Fibroblast of skin of abdomen (primary cell): ENCODE data around the gene TULP3.

ENCODE experiments used
- DNase-seq: peaks from one replicate; pipeline ENCODE4 v3.0.0-alpha.2; 2013

Gene TULP3

GRCh38 chr12:2976581-2976996, 85.9 kb downstream of the TULP3 start:
- DNase-seq = no peak

DNA sequence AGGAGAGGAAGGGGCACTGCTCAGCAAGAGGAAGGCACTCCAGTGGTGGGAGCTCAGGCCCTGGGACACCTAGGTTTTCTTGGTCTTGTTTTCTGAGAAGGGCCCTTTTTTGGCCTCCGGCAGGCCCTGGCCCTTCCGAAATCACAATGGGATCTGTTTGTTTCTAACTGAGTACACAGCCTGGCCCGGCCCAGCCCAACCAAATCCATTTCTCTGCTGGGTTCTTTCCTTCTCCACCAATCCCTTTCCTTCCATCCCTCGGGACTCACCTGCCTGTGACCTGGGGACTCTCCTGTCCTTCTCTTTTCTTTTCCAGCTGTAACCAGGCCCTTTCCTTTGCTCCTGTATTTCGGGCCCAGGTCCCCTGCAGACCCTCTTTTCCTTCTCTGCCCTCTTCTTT, 87.1 kb downstream of the TULP3 start:
- no peak for DNase-seq

DNA sequence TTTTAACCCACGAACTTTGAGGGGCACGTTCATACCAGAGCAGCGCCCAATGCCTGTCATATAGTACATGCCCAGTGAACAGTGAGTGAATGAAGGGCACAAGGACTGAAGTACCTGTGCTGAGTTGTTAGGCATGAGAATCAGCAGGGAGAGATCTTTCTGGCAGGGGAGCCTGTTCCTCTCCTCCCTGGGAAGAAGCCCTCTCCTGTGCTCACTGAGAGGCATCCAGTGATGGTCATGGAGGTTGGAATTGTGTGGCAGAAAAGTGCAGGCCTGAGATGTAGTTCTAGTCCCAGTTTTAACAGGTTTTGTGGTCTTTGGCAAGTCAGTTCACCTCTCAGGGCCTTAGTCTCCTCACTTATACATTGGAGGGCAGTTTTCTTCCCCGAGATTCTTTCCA, 89.1 kb downstream of the TULP3 start:
- no peak for DNase-seq

DNA sequence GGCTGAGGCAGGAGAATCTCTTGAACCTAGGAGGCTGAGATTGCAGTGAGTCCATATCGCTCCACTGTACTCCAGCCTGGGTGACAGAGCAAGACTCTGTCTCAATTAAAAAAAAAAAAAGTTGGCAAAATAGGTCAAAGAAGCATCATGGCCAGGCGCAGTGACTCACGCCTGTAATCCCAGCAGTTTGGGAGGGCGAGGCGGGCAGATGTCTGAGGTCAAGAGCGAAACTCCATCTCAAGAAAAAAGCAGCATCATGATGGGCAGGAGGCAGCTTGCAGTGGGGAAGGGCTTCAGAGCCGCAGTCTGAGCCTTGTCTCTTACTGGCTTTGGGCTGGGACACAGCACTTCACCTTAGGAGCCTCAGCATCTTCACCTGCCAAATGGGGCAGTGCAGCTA, 89.9 kb downstream of the TULP3 start:
- DNase-seq = no peak

- no peak for DNase-seq
These were observed 91.7 kb downstream of the TULP3 start for GRCh38 chr12:2982361-2982760.

DNA sequence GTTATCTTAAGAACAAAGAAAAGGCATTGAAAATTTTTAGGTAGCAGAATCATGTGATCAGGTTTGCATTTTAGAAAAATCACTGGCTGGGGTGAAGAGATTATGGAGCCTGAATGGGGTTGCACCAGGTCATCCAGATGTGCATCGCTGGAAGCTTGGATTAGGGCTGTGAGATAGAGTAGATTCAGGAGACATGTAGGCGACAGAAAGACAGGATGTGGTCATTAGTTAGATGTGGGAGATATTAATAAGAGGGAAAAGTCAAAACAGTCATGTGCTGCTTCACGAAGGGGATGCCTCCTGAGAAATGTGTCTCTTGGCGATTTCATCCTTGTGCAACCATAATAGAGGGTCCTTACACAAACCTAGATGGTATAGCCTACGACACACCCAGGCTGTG, 93.6 kb downstream of the TULP3 start:
- no peak for DNase-seq

- DNase-seq = no peak
These were observed 94.0 kb downstream of the TULP3 start for GRCh38 chr12:2984698-2985097.

DNA sequence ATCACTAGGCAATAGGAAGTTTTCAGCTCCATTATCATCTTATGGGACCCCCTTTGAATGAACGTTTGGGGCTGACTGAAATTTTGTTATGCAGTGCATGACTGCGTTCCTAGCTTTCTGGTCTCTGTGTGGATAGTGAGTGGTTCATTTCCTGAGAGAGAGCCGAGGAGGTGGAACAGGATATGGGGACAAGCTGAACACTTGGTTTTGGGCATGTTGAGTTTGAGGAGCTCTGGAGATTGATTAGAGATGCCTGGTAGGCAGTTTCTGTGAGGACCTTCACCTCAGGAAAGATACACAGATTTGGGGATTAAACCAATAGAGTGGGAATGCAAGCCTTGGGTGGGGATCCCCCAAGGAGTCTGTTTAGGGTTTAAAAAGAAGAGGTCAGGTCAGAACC, 96.2 kb downstream of the TULP3 start:
- no peak for DNase-seq

DNA sequence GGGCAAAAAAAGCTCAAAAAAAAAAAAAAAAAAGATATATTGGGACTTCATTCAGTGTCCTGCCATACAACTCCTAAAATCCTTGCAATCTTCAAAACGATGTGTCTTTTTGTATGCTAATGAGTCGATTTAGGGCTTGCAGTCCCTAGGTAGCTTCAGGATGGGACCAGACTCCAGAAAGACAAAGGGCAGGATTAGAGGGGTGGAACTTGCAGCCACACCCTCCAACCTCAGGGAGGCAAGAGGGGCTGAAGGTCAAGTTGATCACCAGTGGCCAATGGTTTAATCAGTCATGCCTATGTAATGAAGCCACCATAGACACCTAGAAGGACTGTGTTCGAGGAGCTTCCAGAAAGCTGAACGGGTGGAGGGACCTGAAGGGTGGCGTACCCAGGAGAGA, 97.8 kb downstream of the TULP3 start:
- DNase-seq = no peak
